Measurements from ENCODE around the gene SNX5.

Gene SNX5

GRCh38 chr20:17968366-17969277 lies at the start of gene SNX5, which contains the start of gene MGME1:
TSS of gene SNX5 (minus strand) at chr20:17968794. CDS start at chr20:17968425, 369 bp downstream.
TSS of gene MGME1 (plus strand) at chr20:17969018. CDS start at chr20:17969860, 842 bp downstream.
- DNase-seq: peak; percentile 99
- in situ Hi-C loops (cut with MboI; ENCODE audit: low pct_unique_long_range_greater_than_20kb, low sequenced_read_pairs): no loop called here

- in situ Hi-C loops (cut with MboI; ENCODE audit: low pct_unique_long_range_greater_than_20kb, low sequenced_read_pairs): no loop called here
- no peak for DNase-seq
Observed at GRCh38 chr20:18018100-18018499, 49.5 kb upstream of the SNX5 start.

- in situ Hi-C loops (cut with MboI; ENCODE audit: low pct_unique_long_range_greater_than_20kb, low sequenced_read_pairs): no loop called here
- DNase-seq: no peak
Observed at GRCh38 chr20:18016772-18017171, 48.2 kb upstream of the SNX5 start.

- in situ Hi-C loops (cut with MboI; ENCODE audit: low pct_unique_long_range_greater_than_20kb, low sequenced_read_pairs): no loop called here
- no peak for DNase-seq
Observed at GRCh38 chr20:18014411-18014810, 45.8 kb upstream of the SNX5 start.

DNA sequence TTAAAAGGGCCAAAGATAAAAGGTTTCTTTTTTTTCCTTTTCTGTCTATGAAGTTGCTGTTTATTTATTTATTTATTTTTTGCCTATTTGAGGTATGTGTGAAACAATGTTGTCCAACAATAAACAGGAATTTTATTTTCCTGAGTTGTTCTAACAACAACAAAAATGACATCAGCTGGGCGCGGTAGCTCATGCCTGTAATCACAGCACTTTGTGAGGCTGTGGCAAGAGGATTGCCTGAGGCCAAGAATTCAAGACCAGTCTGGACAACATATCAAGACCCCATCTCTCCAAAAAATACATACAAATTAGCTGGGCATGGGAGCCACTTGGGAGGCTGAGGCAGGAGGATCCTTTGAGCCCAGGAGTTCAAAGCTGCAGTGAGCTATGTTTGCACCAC lies 44.3 kb upstream of the SNX5 start:
- in situ Hi-C loops (cut with MboI; ENCODE audit: low pct_unique_long_range_greater_than_20kb, low sequenced_read_pairs): no loop called here
- DNase-seq: no peak

DNA sequence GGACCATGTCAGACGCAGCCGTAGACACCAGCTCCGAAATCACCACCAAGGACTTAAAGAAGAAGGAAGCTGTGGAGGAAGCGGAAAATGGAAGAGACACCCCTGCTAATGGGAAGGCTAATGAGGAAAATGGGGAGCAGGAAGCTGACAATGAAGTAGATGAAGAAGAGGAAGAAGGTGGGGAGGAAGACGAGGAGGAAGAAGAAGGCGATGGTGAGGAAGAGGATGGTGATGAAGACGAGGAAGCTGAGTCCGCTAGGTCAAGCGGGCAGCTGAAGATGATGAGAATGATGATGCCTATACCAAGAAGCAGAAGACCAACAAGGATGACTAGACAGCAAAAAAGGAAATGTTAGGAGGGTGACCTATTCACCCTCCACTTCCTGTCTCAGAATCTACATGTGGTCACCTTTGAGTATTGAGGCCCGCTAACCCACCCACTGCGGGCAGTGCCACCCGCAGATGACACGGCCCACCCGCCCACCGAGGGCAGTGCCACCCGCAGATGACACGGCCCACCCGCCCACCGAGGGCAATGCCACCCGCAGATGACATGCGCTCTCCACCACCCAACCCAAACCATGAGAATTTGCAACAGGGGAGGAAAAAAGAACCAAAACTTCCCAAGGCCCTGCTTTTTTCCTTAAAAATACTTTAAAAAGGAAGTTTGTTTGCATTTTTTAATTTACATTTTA lies 43.5 kb upstream of the SNX5 start:
- no peak for DNase-seq
- in situ Hi-C loops (cut with MboI; ENCODE audit: low pct_unique_long_range_greater_than_20kb, low sequenced_read_pairs): no loop called here

DNA sequence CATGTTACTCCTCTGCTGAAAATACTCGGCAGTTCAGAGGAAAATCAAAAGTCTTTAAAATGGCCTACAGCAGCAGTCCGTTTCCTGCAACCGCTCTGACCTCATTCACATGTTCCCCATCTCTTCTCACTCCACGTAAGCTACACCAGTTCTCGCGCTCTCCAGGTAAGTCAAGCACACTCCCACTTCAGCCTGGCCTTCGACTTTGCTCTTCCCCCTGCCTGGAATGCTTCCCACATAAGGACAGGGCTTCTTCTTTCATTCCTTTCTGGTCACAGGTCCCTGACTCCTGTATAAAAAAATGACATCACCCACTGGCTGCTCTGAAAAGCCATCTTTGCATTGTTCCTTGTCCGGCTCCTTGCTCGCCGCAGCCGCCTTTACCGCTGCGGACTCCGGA lies 42.9 kb upstream of the SNX5 start:
- in situ Hi-C loops (cut with MboI; ENCODE audit: low pct_unique_long_range_greater_than_20kb, low sequenced_read_pairs): no loop called here
- no peak for DNase-seq

DNA sequence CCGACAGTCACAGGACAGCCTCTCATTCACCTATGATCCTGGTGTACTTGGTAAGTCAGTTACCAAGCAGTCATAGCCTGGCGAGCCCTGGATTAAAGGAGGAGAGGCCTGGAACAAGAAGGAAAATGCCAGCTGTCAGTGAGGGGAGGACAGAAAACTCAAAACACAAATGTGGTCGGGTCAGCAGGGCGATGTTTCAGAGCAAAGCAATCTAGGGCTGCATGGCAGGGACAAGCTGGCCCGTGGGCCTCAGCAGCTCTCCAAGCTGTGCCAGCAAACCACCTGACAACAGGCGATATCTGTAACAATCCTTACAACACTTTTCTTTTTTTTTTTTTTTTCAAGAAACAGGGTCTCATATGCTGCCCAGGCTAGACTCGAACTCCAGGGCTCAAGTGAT lies 40.5 kb upstream of the SNX5 start:
- no peak for DNase-seq
- in situ Hi-C loops (cut with MboI; ENCODE audit: low pct_unique_long_range_greater_than_20kb, low sequenced_read_pairs): no loop called here

- in situ Hi-C loops (cut with MboI; ENCODE audit: low pct_unique_long_range_greater_than_20kb, low sequenced_read_pairs): no loop called here
- DNase-seq: no peak
Observed at GRCh38 chr20:18007534-18008292, 39.1 kb upstream of the SNX5 start.

DNA sequence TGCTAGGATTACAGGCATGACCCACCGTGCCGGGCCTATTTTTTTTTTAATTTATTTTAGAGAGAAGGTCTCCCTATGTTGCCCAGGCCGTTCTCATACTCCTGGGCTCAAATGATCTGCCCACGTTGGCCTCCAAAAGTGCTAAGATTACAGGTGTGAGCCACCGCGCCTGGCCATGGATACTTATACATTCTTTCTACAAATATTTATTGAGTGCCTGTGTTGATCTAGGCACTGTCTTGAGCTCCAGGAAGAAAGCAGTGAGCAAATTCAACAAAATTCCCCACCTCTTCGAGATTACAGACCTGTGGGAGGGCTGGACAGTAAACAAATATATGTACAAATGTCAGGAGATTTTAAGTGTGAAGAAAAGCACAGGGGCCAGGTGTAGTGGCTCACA lies 38.1 kb upstream of the SNX5 start:
- in situ Hi-C loops (cut with MboI; ENCODE audit: low pct_unique_long_range_greater_than_20kb, low sequenced_read_pairs): no loop called here
- DNase-seq: no peak

- DNase-seq: no peak
- in situ Hi-C loops (cut with MboI; ENCODE audit: low pct_unique_long_range_greater_than_20kb, low sequenced_read_pairs): no loop called here
Observed at GRCh38 chr20:18005990-18006364, 37.4 kb upstream of the SNX5 start.

GRCh38 chr20:18005170-18005989 lies 36.8 kb upstream of the SNX5 start:
- in situ Hi-C loops (cut with MboI; ENCODE audit: low pct_unique_long_range_greater_than_20kb, low sequenced_read_pairs): no loop called here
- DNase-seq: no peak

DNA sequence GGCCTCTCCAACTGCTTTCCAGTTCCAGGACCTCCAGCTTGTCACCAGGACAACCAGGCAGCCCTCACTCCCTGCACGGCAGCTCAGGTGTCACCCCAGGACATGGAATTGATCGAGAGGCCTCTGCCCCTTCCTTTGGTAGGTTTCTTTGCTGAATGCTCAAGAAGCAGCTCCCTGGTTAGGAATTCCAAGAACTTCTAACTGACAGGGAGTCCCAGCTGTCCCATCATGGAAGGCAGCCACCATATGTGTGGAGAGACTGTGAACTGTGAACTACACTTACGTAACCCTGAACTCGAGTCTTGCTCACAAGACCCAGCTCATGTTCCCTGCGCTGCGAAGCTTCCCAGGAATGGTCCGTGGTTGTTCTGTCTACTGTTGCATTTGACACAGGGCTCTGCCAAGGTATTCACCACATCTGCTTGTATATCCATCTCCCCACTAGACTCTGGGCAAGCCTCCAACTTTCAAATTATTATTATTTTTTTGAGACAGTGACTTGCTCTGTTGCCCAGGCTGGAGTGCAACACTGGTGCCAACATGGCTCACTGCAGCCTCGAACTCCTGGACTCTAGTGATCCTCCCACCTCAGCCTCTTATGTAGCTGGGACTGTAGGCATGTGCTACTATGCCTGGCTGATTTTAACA lies 35.9 kb upstream of the SNX5 start:
- no peak for DNase-seq
- in situ Hi-C loops (cut with MboI; ENCODE audit: low pct_unique_long_range_greater_than_20kb, low sequenced_read_pairs): no loop called here

GRCh38 chr20:18003897-18004296 lies 35.3 kb upstream of the SNX5 start:
- in situ Hi-C loops (cut with MboI; ENCODE audit: low pct_unique_long_range_greater_than_20kb, low sequenced_read_pairs): no loop called here
- DNase-seq: no peak

- in situ Hi-C loops (cut with MboI; ENCODE audit: low pct_unique_long_range_greater_than_20kb, low sequenced_read_pairs): no loop called here
- no peak for DNase-seq
Observed at GRCh38 chr20:18001131-18001921, 32.7 kb upstream of the SNX5 start.

DNA sequence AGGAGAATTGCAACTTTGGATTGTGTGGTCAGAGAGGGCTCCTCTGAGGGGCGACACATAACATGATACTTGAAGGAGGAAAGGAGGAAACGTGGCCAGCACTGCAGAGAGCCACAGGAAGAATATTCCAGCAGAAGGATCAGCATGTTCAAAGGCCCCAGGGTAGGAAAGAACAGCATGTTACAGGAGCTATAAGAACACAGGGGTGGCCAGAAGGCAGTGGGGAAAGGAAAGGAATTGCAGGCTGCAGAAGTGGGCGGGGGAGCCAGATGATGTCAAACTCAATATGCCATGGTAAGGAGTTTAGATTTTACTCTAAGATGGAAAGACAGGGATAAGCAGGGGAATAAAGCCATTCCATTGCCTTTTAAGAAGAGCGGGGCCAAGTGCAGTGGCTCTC lies 31.0 kb upstream of the SNX5 start:
- in situ Hi-C loops (cut with MboI; ENCODE audit: low pct_unique_long_range_greater_than_20kb, low sequenced_read_pairs): no loop called here
- DNase-seq: no peak

DNA sequence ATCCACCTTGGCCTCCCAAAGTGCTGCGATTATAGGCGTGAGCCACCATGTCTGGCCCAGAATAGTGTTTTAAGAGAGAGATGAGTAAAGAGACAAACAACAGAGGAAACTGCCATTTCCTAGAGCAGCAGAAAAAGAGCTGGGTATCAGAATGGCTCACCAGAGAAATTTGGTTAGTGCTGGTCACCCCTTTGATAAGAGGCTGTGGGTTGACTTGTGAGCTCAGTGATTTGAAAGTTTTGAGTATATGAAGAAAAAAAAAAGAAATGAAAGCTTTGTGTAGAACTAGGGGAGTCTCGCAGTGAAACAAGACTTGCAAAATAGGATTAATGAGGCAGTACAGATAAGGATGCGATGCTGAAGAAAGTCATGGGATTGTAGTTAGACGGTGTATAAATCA lies 29.9 kb upstream of the SNX5 start:
- in situ Hi-C loops (cut with MboI; ENCODE audit: low pct_unique_long_range_greater_than_20kb, low sequenced_read_pairs): no loop called here
- no peak for DNase-seq
